Body of pancreas (tissue), 4 donors: ENCODE data around the gene RP2. TPM values are rescaled to one million over a fixed set of nuclear protein-coding genes. Genes with fewer than 3 reads are reported as not detected.

Experiments used
- ATAC-seq: fragments of 150-250 bp; one replicate; pipeline ENCODE4 v1.9.1; 2016
- DNase-seq, 4 donors: peaks; one replicate each; pipeline ENCODE4 v3.0.0-alpha.2; 2019
- H3K27ac ChIP-seq, 4 donors: fragments of 200-600 bp; sonication (generic); 1 replicate in 3 of 4; 2 replicates in 1 of 4; pipeline versions ENCODE4 v1.5.1 to v1.6.1; 2016 to 2019; ENCODE audit warnings: mild to moderate bottlenecking in 1 of 4, mixed read lengths in 1 of 4, moderate library complexity in 1 of 4
- H3K27me3 ChIP-seq, 2 donors: fragments of 200-600 bp; sonication (generic); one replicate each; pipeline ENCODE4 v1.6.0; 2016; ENCODE audit warnings: mild to moderate bottlenecking in 1 of 2
- H3K36me3 ChIP-seq, 2 donors: fragments of 200-600 bp; sonication (generic); replicated peaks in 1 of 2; 2 replicates each; pipeline ENCODE4 v1.5.1; 2016; ENCODE audit warnings: low read depth in 2 of 2; ENCODE audit not compliant: insufficient read depth in 1 of 2
- H3K4me1 ChIP-seq: fragments of 200-600 bp; sonication (generic); one replicate; pipeline ENCODE4 v1.6.0; 2016
- H3K4me3 ChIP-seq, 2 donors: fragments of 200-600 bp; sonication (generic); 1 replicate in 1 of 2; 2 replicates in 1 of 2; pipeline ENCODE4 v1.5.1; 2016 to 2019
- H3K9me3 ChIP-seq, 3 donors: fragments of 200-600 bp; sonication (generic); 1 replicate in 2 of 3; 2 replicates in 1 of 3; pipeline ENCODE4 v1.5.1; 2016
- POLR2A ChIP-seq, 3 donors: fragments of 450-650 bp; IDR thresholded peaks; one replicate each; pipeline ENCODE4 v1.6.1; 2016; ENCODE audit warnings: antibody characterized with exemption in 3 of 3, mild to moderate bottlenecking in 2 of 3
- WGBS, 2 donors: methylation state at CpG; one replicate each; pipeline ENCODE4 v1.1.5; 2017; 5-methylcytosine and 5-hydroxymethylcytosine counted together
- intact Hi-C: fragments of 100-400 bp; cut with DNase I; formaldehyde crosslinking; loops from one replicate; pipeline ENCODE4 v1.15.1; 2023
- total RNA-seq, 2 donors: library from RNA; depleted of rRNA; stranded (reverse); fragments of >200 nt; gene quantifications; one replicate each; pipeline ENCODE4 v1.1.0, GENCODE V29; 2016
- TF ChIP-seq, protein P1 (sequence below), 7 experiments: fragments of 450-650 bp in 4 of 7; fragments of 200-600 bp in 3 of 7; sonication (generic) in 3 of 7; IDR thresholded peaks; one replicate each; pipeline ENCODE4 v1.5.1; 2016 to 2019; ENCODE audit warnings: antibody characterized with exemption in 7 of 7

Gene RP2
- 1 to 10 TPM in 1 of 2 donors, under 1 TPM in 1; 0.99 to 5.7 TPM for total RNA-seq

GRCh38 chrX:46836701-46837557 lies at the start of gene RP2:
Gene RP2 (plus strand): TSS chrX:46837043. CDS start chrX:46837101, 58 bp downstream.
- TF ChIP-seq, protein P1, sequence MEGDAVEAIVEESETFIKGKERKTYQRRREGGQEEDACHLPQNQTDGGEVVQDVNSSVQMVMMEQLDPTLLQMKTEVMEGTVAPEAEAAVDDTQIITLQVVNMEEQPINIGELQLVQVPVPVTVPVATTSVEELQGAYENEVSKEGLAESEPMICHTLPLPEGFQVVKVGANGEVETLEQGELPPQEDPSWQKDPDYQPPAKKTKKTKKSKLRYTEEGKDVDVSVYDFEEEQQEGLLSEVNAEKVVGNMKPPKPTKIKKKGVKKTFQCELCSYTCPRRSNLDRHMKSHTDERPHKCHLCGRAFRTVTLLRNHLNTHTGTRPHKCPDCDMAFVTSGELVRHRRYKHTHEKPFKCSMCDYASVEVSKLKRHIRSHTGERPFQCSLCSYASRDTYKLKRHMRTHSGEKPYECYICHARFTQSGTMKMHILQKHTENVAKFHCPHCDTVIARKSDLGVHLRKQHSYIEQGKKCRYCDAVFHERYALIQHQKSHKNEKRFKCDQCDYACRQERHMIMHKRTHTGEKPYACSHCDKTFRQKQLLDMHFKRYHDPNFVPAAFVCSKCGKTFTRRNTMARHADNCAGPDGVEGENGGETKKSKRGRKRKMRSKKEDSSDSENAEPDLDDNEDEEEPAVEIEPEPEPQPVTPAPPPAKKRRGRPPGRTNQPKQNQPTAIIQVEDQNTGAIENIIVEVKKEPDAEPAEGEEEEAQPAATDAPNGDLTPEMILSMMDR (IDR thresholded peaks at IDR 0.05), result peak in 5 of 7 experiments; percentile 25 to 52 (median 41)
- peak; percentile 55 to 88 (median 85) for TF ChIP-seq POLR2A (IDR thresholded peaks at IDR 0.05)
- Histone ChIP-seq H3K27ac (peak within 1 kb of the TSS; percentile 60 to 90 (median 82)), H3K4me3 (peak within 1 kb of the TSS in 1 of 2 donors; percentile 54), H3K9me3 (no peaks in the 10 kb centered on the region), H3K36me3 (no peaks in the 10 kb centered on the region), H3K4me1 (no peaks in the 10 kb centered on the region), H3K27me3 (no peaks in the 10 kb centered on the region)
- WGBS, 2 donors, result 0% methylated on average over 64 of the region's 71 CpGs; no CpG with 5 or more reads in 1 of the 2 donors
- ATAC-seq (peak; percentile 99), DNase-seq (peak; percentile 88 to 95 (median 91))
- intact Hi-C loops, result no loop called here

GRCh38 chrX:46788902-46789301 lies 47.9 kb upstream of the RP2 start:
- Histone ChIP-seq H3K4me1 (peaks cover 8% of the 10 kb centered on the region), H3K9me3 (no peaks in the 10 kb centered on the region), H3K36me3 (no peaks in the 10 kb centered on the region), H3K27ac (no peak overlapping the region), H3K27me3 (no peaks in the 10 kb centered on the region), H3K4me3 (no peak overlapping the region)
- DNase-seq (no peak), ATAC-seq (no peak)
- intact Hi-C loops, result no loop called here
- 56 to 70% methylated on average over 2 to 4 of the region's 4 CpGs for WGBS, 2 donors
- TF ChIP-seq POLR2A (IDR thresholded peaks at IDR 0.05), result no peak
- TF ChIP-seq, protein P1 (IDR thresholded peaks at IDR 0.05), result no peak

DNA sequence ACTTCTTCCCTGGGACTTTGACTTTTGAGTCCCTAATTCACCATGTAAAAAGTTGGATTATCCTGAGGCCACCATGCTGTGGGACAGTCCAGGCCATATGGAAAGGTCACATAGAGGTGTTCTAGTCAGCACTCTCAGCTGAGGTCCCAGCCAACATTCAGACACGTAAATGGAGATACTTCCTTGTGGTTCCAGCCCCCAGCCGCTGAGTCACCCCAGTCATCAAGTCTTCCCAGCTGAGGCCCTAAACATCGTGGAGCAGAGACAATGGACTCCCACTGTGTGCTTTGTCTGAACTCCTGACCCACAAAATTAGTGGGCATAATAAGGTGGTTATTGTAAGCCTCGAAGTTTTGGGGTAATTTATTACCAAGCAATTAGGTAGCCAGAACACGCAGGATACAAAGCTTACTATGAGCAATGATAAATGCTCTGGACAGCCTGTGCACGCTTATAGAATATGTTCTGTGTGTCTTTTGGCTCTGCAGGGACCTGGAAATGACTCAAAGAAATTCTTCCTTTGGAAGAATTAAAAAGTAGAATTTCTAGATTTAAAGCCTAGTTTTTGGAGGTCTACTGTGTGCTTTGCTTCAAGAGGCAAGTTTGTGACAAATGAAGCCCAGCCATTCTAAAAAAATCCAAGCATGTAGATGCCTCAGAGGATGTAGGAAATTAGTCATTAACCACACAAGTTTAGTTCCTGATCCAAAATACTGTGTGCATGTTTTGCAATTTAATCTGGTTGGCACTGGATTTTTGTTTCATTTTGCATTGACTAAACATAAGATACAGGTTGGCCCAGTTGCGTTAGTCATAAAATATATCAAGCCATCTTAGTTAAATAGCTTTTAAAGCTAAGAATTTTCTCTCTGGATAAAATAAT lies 44.7 kb upstream of the RP2 start:
- no peaks in the 10 kb centered on the region for H3K9me3 ChIP-seq
- peak; percentile 13 to 54 (median 32) for DNase-seq
- H3K36me3 ChIP-seq, result no peaks in the 10 kb centered on the region
- intact Hi-C loops, result no loop called here
- ATAC-seq, result peak; percentile 85
- TF ChIP-seq POLR2A (IDR thresholded peaks at IDR 0.05), result no peak
- TF ChIP-seq, protein P1 (IDR thresholded peaks at IDR 0.05), result no peak
- H3K4me1 ChIP-seq, result peaks cover 8% of the 10 kb centered on the region
- WGBS, 2 donors, result 13 to 14% methylated on average over 4 to 7 of the region's 7 CpGs
- no peaks in the 10 kb centered on the region for H3K27me3 ChIP-seq
- H3K4me3 ChIP-seq, result no peak overlapping the region
- H3K27ac ChIP-seq, result peak overlapping the region; percentile 17 to 80 (median 43)

DNA sequence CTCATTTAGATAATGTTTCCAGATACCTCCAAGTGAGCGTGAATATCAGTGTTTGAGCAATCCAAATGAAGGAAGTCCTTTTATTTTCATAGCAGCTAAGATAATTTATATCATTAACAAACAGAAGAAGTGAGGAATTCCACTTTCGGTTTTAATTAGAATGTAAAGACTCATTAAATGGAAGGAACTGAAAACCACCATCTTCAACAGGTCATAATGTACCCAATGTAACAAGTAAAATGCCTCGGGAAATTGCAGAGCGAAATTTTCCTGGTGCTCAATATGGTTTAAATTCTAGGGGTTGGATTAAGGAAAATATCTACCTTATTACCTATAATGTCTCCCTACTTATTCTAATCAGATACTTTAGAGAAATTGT lies 44.0 kb upstream of the RP2 start:
- Histone ChIP-seq H3K4me3 (no peak overlapping the region), H3K27me3 (no peaks in the 10 kb centered on the region), H3K9me3 (no peaks in the 10 kb centered on the region), H3K4me1 (peaks cover 8% of the 10 kb centered on the region), H3K36me3 (no peaks in the 10 kb centered on the region), H3K27ac (peak overlapping the region; percentile 2 to 80 (median 12))
- no peak for TF ChIP-seq POLR2A (IDR thresholded peaks at IDR 0.05)
- DNase-seq, result no peak
- no peak for ATAC-seq
- WGBS, 2 donors, result 31 to 39% methylated on average over 4 of the region's 4 CpGs
- intact Hi-C loops, result no loop called here
